ENCODE results near the gene ZFP92.

DNA sequence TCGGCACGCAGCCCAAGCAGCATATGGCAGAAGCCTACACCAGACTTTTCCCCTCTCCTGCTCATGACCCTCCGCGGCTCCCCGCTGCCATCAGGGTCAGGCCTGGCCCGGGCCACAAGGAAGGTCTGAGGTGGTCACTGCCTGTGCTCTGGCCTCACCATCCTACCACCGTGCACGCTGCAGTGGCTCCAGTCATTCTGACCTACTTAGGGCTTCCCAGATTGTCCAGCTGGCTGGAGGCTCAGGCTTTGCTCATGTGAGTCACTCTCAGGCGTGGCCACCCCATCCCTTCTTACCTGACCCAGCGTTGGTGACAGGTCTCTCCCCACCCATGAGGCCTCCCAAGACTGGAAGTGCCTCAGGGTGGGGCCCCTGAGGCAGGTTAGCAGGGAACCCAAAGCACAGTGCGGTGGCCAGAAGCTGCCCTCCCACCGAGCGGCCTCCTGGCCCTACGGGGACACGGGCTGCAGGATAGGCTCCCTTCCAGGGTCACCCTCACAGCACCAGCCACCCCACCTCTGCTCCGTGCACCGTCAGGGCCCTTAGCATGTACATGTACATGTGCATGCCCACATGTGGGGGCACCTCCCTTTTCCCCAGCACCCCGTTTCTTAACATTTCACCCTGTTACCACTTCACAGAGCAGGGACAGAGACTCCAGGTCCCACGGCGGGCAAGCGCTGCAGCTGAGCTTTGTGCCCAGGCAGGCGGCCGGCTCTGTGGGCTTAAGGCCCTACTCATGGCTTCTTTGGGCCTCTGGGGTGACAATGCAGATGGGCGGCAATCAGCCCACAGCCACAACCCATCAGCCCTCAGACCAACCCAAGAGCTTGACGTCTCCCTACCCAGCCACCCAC, 32.4 kb downstream of the ZFP92 start:
- TF ChIP-seq GATA3 (IDR thresholded peaks at IDR 0.05; ENCODE audit: low read depth, low read length) (no peak), GATA2 (IDR thresholded peaks at IDR 0.05; ENCODE audit: low read depth, low read length) (no peak)

Data from SH-SY5Y (cell line).